Right lobe of liver (tissue), 4 donors: ENCODE measurements around the gene RNF150.

Experiments used
- POLR2A ChIP-seq: fragments of 450-650 bp; IDR thresholded peaks from one replicate; pipeline ENCODE4 v1.6.1; 2017; ENCODE audit warnings: antibody characterized with exemption, mild to moderate bottlenecking
- TF ChIP-seq, protein P1 (sequence below), 4 donors: fragments of 200-600 bp in 3 of 4; fragments of 450-650 bp in 1 of 4; IDR thresholded peaks; one replicate each; pipeline versions ENCODE4 v1.5.1 to v1.8.0; 2016 to 2022; ENCODE audit warnings: antibody characterized with exemption in 4 of 4, mild to moderate bottlenecking in 2 of 4
- donor health status: DM: no; HTN: no; CAD: no.
- donor health status: DM: no; HTN: no; CAD: no.
- donor health status: DM: no; HTN: yes; CAD: no.

DNA sequence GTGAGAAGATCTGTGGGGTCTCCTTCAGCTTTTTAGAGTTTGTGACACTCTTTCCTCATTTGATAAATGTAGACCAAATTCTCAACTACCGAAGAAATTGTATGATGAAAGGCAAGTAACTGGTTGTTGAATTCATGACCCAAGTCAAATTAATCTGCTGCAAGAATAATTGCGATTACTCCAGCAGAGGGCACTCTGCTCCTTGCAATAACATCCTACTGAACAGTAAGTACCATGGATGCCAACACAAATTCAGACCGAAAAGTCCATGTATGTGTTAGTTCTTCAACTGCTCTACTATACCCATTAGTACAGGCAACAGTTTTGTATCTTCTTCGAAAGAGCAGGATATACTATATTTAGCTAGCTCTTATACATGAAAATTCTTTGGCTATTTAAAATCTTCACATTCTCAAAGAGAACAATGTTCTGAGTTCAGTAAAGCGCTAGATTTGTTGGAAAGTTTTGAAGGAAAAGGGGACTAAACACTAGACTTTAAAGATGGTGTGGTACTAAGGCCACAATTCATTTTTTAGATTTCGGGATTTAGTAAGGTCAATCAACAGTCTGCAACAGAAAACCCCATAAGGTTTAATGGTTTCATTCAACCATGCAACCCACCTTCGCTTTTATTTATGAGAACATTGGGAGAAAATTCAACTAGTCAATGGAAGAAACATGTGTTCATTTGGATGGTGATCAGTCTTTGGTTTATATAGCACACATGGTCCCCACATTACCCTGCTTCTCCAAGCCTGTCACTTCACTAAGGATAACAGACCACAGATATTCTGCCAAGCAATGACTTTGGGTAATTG lies 271.7 kb downstream of the RNF150 start:
- TF ChIP-seq, protein P1, sequence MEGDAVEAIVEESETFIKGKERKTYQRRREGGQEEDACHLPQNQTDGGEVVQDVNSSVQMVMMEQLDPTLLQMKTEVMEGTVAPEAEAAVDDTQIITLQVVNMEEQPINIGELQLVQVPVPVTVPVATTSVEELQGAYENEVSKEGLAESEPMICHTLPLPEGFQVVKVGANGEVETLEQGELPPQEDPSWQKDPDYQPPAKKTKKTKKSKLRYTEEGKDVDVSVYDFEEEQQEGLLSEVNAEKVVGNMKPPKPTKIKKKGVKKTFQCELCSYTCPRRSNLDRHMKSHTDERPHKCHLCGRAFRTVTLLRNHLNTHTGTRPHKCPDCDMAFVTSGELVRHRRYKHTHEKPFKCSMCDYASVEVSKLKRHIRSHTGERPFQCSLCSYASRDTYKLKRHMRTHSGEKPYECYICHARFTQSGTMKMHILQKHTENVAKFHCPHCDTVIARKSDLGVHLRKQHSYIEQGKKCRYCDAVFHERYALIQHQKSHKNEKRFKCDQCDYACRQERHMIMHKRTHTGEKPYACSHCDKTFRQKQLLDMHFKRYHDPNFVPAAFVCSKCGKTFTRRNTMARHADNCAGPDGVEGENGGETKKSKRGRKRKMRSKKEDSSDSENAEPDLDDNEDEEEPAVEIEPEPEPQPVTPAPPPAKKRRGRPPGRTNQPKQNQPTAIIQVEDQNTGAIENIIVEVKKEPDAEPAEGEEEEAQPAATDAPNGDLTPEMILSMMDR (IDR thresholded peaks at IDR 0.05), result peak; percentile 73 to 93 (median 77)
- no peak for TF ChIP-seq POLR2A
